LNCAP (cell line): ENCODE results near the gene SEZ6L.

Experiments used
- TF ChIP-seq, protein P1 (sequence below): fragments of 450-650 bp; IDR thresholded peaks from 2 replicates; pipeline ENCODE4 v1.5.1; 2017; ENCODE audit warnings: mild to moderate bottlenecking

The SEZ6L gene

GRCh38 chr22:26169315-26170111 lies at the start of gene SEZ6L:
Gene SEZ6L, plus strand, starts transcription at chr22:26169462. Its CDS starts 208 bp downstream, at chr22:26169670.
- TF ChIP-seq, protein P1, sequence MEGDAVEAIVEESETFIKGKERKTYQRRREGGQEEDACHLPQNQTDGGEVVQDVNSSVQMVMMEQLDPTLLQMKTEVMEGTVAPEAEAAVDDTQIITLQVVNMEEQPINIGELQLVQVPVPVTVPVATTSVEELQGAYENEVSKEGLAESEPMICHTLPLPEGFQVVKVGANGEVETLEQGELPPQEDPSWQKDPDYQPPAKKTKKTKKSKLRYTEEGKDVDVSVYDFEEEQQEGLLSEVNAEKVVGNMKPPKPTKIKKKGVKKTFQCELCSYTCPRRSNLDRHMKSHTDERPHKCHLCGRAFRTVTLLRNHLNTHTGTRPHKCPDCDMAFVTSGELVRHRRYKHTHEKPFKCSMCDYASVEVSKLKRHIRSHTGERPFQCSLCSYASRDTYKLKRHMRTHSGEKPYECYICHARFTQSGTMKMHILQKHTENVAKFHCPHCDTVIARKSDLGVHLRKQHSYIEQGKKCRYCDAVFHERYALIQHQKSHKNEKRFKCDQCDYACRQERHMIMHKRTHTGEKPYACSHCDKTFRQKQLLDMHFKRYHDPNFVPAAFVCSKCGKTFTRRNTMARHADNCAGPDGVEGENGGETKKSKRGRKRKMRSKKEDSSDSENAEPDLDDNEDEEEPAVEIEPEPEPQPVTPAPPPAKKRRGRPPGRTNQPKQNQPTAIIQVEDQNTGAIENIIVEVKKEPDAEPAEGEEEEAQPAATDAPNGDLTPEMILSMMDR, result no peak

- TF ChIP-seq, protein P1, result no peak
Measured at GRCh38 chr22:26122920-26123468, 46.3 kb upstream of the SEZ6L start.

DNA sequence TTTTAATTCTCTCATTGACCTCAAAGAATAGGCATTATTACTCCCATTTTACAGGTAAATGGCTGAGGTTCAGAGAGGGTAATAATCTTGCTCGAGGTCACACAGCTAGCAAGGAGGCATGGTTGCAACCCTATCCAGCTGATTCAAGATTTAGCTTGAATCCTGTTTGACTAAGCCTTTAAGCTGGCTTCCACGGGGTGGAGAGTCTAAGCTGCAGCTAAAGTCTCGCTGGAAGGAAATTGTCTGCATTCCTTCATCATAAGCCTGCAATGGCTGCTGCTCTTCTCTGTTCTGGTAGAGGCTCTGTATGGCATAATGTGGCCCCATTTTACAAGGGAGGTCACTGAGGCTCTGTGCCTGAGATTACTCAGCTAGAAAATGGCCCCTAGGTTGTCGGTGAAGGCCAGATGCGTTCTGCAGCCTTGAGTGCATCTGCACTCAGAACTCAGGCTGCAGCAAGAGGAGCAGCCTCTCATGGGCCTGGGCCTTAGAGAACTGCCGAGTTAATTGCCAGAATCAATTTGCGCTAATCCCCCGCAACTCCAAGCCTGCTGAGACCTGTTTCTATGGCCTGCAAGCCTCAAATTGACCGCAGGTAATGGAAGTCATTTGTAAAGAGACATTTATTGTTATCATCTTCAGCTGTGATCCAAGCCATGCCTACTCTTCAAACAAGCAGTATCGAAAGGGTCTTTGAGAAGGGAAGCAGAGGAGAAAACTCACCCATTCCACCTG lies 44.1 kb upstream of the SEZ6L start:
- TF ChIP-seq, protein P1, result no peak

DNA sequence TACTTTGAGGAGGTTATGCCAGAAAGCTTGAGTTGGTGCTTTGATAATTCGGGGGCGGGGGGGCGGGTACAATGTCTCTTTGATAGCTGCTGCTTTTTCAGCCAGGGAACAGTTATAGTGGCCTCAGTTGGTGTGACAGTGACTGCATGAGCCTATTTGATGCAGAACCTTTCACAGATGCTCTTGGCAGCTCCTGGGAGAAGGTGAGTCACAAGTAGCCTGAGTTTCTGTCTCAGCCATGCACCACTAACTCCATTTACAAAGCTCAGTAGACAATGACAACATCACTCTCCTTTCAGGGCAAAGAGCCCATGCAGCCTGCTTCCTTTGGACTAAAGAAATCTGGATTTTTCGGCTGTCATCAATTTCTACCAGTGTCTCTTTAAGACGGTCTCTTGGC lies 42.1 kb upstream of the SEZ6L start:
- TF ChIP-seq, protein P1, result no peak

- TF ChIP-seq, protein P1, result no peak
Measured at GRCh38 chr22:26127556-26127955, 41.7 kb upstream of the SEZ6L start.

DNA sequence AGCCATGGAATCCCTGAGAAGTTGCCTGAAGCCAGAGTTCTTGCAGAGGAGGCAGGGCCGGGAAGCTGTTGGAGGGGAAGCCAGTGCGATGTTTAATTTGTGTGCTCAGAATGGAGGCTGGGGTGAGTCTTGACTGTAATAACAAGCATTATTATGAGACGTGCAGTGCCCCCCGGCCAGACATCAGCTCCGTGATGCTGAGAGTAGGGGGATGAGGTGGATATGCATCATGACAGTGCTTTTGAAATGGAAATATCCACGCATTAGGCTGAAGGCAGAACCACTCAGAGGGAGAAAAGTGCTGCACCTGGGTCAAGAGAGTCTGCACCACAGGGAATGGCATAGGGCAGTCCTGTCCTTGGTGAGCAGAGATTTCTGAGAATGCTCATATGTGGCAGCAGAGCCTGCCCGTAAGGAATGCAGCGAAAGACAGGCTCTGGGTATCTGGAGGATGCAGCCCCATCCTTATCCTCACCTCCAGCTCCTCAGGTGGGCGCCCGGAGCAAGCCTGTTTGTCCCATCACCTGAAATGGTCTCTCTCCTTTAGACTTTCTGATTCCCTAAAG lies 37.6 kb upstream of the SEZ6L start:
- TF ChIP-seq, protein P1, result no peak

DNA sequence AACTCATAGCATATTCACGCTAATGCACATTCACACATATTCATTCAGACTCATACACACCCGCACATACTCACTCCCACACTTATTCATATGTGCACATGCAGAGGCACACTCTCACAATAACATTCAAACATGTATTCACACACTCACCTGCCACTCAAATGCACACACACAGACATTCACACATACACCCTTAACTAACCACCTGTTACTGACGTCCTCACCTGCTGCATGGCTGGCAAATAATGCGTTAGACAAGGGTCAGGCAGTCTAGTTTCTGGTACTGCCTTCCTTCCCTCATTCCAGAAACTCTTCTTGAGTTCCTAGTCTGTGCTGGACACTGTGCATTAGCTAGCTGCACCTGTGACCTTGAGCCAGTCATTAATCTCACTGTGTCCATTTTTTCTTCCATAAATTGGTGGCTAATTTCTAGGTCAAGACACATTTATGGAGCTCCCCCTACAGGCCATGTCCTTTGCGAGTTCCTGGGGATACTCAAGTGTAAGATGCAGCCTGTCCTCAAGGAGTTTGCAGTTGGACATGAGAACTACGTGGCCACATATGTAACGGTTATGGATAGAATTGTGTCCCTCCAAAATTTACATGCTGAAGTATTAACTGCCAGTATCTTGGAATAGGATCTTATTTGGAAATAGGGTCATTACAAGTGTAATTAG lies 34.5 kb upstream of the SEZ6L start:
- TF ChIP-seq, protein P1, result no peak
